Stimulated activated CD8-positive, alpha-beta memory T cell treated with anti-CD3 and anti-CD28 coated beads, Interleukin-12 subunit alpha, Interleukin-12 subunit beta, amount 100 ng/mL, for 24 hours (primary cell): ENCODE measurements around the gene FOXD4.
"Not testable (repeated sequence)": the region's sequence is repeated elsewhere in the genome, so short reads cannot be mapped to it uniquely, and the experiment has no call there.

ENCODE experiments used
- DNase-seq: peaks from one replicate; pipeline ENCODE4 v3.0.0-alpha.2; 2020; ENCODE audit errors: extremely low read depth

FOXD4 gene

GRCh38 chr9:93909-94308 is 24.3 kb downstream of the FOXD4 start:
- not testable (repeated sequence) for DNase-seq

- DNase-seq: not testable (repeated sequence)
These were observed 27.4 kb downstream of the FOXD4 start for GRCh38 chr9:90851-91250.

GRCh38 chr9:88396-89037 is 29.7 kb downstream of the FOXD4 start:
- DNase-seq: not testable (repeated sequence)

GRCh38 chr9:87860-88259 is 30.4 kb downstream of the FOXD4 start:
- DNase-seq: not testable (repeated sequence)

GRCh38 chr9:87105-87504 is 31.1 kb downstream of the FOXD4 start:
- not testable (repeated sequence) for DNase-seq

GRCh38 chr9:86697-87096 is 31.5 kb downstream of the FOXD4 start:
- not testable (repeated sequence) for DNase-seq

- not testable (repeated sequence) for DNase-seq
These were observed 35.1 kb downstream of the FOXD4 start for GRCh38 chr9:82932-83689.

- not testable (repeated sequence) for DNase-seq
These were observed 39.9 kb downstream of the FOXD4 start for GRCh38 chr9:78333-78732.

- DNase-seq: not testable (repeated sequence)
These were observed 41.8 kb downstream of the FOXD4 start for GRCh38 chr9:76389-76788.

GRCh38 chr9:73900-74525 is 44.2 kb downstream of the FOXD4 start:
- DNase-seq: not testable (repeated sequence)

GRCh38 chr9:73076-73899 is 44.9 kb downstream of the FOXD4 start:
- not testable (repeated sequence) for DNase-seq
